GM19372 (cell line): ENCODE data around the gene GPR42.

ENCODE experiments used
- ATAC-seq: cut with Tn5 transposase; IDR thresholded peaks from one replicate; pipeline ENCODE4 v1.9.1; 2021; ENCODE audit warnings: mild to moderate bottlenecking, low read depth, moderate library complexity; ENCODE audit not compliant: unreplicated experiment

Gene GPR42

GRCh38 chr19:35370722-35371121 is at the start of gene GPR42:
Gene GPR42 (plus strand): TSS chr19:35371068. CDS start chr19:35371360, 292 bp downstream.
- no peak for ATAC-seq

- no peak for ATAC-seq
Measured at GRCh38 chr19:35321291-35321690, 49.6 kb upstream of the GPR42 start.

GRCh38 chr19:35322014-35322413 is 48.9 kb upstream of the GPR42 start:
- ATAC-seq, result no peak

GRCh38 chr19:35327642-35328041 is 43.2 kb upstream of the GPR42 start:
- no peak for ATAC-seq

- ATAC-seq, result no peak
Measured at GRCh38 chr19:35328851-35329285, 42.0 kb upstream of the GPR42 start, which contains the start of gene CD22. Gene CD22 (plus strand): TSS chr19:35329187. CDS start chr19:35332041, 2,854 bp downstream.

GRCh38 chr19:35329323-35329722 is 41.5 kb upstream of the GPR42 start:
- no peak for ATAC-seq

GRCh38 chr19:35330475-35330874 is 40.4 kb upstream of the GPR42 start:
- peak; percentile 69 for ATAC-seq

- no peak for ATAC-seq
Measured at GRCh38 chr19:35331551-35332214, 39.2 kb upstream of the GPR42 start.

- ATAC-seq, result no peak
Measured at GRCh38 chr19:35332817-35333216, 38.1 kb upstream of the GPR42 start.

- ATAC-seq, result no peak
Measured at GRCh38 chr19:35334144-35334753, 36.6 kb upstream of the GPR42 start.

GRCh38 chr19:35336166-35336955 is 34.5 kb upstream of the GPR42 start:
- ATAC-seq, result no peak

- no peak for ATAC-seq
Measured at GRCh38 chr19:35337097-35337983, 33.5 kb upstream of the GPR42 start.

- no peak for ATAC-seq
Measured at GRCh38 chr19:35337984-35338296, 32.9 kb upstream of the GPR42 start.

- no peak for ATAC-seq
Measured at GRCh38 chr19:35340431-35340830, 30.4 kb upstream of the GPR42 start.

- no peak for ATAC-seq
Measured at GRCh38 chr19:35341006-35341405, 29.9 kb upstream of the GPR42 start.

- no peak for ATAC-seq
Measured at GRCh38 chr19:35341565-35342225, 29.2 kb upstream of the GPR42 start.

GRCh38 chr19:35342430-35342829 is 28.4 kb upstream of the GPR42 start:
- no peak for ATAC-seq

- ATAC-seq, result no peak
Measured at GRCh38 chr19:35344511-35345031, 26.3 kb upstream of the GPR42 start.

GRCh38 chr19:35345671-35346111 is 25.2 kb upstream of the GPR42 start:
- no peak for ATAC-seq
